Epithelial cell of esophagus (primary cell): Measurements from ENCODE around the gene ENAH.

Source experiments
- DNase-seq: peaks from one replicate; pipeline ENCODE4 v3.0.0; 2010; ENCODE audit warnings: low read depth
- H3K4me3 ChIP-seq: 2 replicates; pipeline ENCODE4 v1.5.1; 2011; ENCODE audit warnings: mild to moderate bottlenecking, low read length, control low read depth
- CTCF ChIP-seq: IDR thresholded peaks from 2 replicates; pipeline ENCODE4 v1.5.1; 2011; ENCODE audit warnings: low read depth, mild to moderate bottlenecking, low read length, control low read depth, inconsistent platforms; ENCODE audit not compliant: insufficient read depth; ENCODE audit errors: missing control alignments

Gene ENAH

GRCh38 chr1:225460737-225461532 lies 192.0 kb downstream of the ENAH start:
- H3K4me3 ChIP-seq: no peak overlapping the region
- DNase-seq: peak; percentile 49

GRCh38 chr1:225460021-225460736 lies 192.7 kb downstream of the ENAH start:
- DNase-seq: no peak
- no peak overlapping the region for H3K4me3 ChIP-seq
- no peak for TF ChIP-seq CTCF

More at GRCh38 chr1:225460737-225461532, 192.0 kb downstream of the ENAH start:
- no peak for TF ChIP-seq CTCF

GRCh38 chr1:225458222-225458631 lies 194.7 kb downstream of the ENAH start:
- DNase-seq: peak; percentile 67
- no peak for TF ChIP-seq CTCF
- H3K4me3 ChIP-seq: no peak overlapping the region

GRCh38 chr1:225454733-225455132 lies 198.2 kb downstream of the ENAH start:
- DNase-seq: peak; percentile 96
- no peak overlapping the region for H3K4me3 ChIP-seq
- TF ChIP-seq CTCF: no peak

- no peak for TF ChIP-seq CTCF
- H3K4me3 ChIP-seq: no peak overlapping the region
- peak; percentile 94 for DNase-seq
Measured at GRCh38 chr1:225453797-225454648, 198.9 kb downstream of the ENAH start.

GRCh38 chr1:225451840-225452515 lies 200.9 kb downstream of the ENAH start:
- TF ChIP-seq CTCF: no peak
- H3K4me3 ChIP-seq: no peak overlapping the region
- no peak for DNase-seq
